Panc1 (cell line): ENCODE data around the gene PTTG1. TPM values are rescaled to one million over a fixed set of nuclear protein-coding genes. Genes with fewer than 3 reads are reported as not detected.

Source experiments
- ATAC-seq: fragments of 200-7000 bp; cut with Tn5 transposase; 2 replicates; pipeline ENCODE4 v1.9.1; 2020; ENCODE audit warnings: mild to moderate bottlenecking, moderate library complexity
- BruUV-seq: library from RNA; stranded (reverse); fragments of 400-500 nt; replicated peaks from 2 replicates; lab custom pipeline; 2021; lab: Mats Ljungman, UMichigan
- CTCF ChIA-PET: fragments of 300-600 bp; sonication (Branson Sonifier 250); formaldehyde crosslinking; loops from one replicate; lab custom pipeline; 2022; ENCODE audit warnings: antibody characterized with exemption; lab: Charles Lee
- POLR2A ChIA-PET: fragments of 300-600 bp; sonication (Branson Sonifier 250); formaldehyde crosslinking; loops from one replicate; lab custom pipeline; 2022; ENCODE audit warnings: antibody characterized with exemption; lab: Charles Lee
- DNase-seq: peaks from one replicate; pipeline ENCODE4 v3.0.0-alpha.2; 2010; ENCODE audit warnings: low read depth, low spot score
- H3K27ac ChIP-seq: 2 replicates; pipeline ENCODE4 v1.5.1; 2011; ENCODE audit warnings: mild to moderate bottlenecking, low read length, inconsistent platforms
- H3K27me3 ChIP-seq: fragments of 200-500 bp; sonication (Bioruptor generic); 2 replicates; pipeline ENCODE4 v1.6.0; 2014; ENCODE audit warnings: low read length, inconsistent platforms; ENCODE audit not compliant: control insufficient read depth, insufficient read depth
- H3K36me3 ChIP-seq: fragments of 200-500 bp; sonication (Bioruptor generic); 2 replicates; pipeline ENCODE4 v1.5.1; 2014; ENCODE audit warnings: inconsistent platforms, mild to moderate bottlenecking, low read length, moderate library complexity; ENCODE audit not compliant: control insufficient read depth, insufficient read depth
- H3K4me1 ChIP-seq: 2 replicates; pipeline ENCODE4 v1.5.1; 2011; ENCODE audit warnings: inconsistent platforms, mild to moderate bottlenecking, low read length, moderate library complexity; ENCODE audit not compliant: control insufficient read depth, insufficient read depth
- H3K4me3 ChIP-seq, 2 experiments: 2 replicates each; pipeline ENCODE4 v1.5.1; 2011 to 2012; ENCODE audit warnings: low read depth in 2 of 2, low read length in 2 of 2, mild to moderate bottlenecking in 2 of 2, inconsistent platforms in 1 of 2, moderate library complexity in 1 of 2
- H3K9me3 ChIP-seq: fragments of 200-500 bp; sonication (Bioruptor generic); 2 replicates; pipeline ENCODE4 v1.5.1; 2014; ENCODE audit warnings: low read depth, mild to moderate bottlenecking, inconsistent platforms, low read length, moderate library complexity; ENCODE audit not compliant: control insufficient read depth, insufficient read depth
- CTCF ChIP-seq: fragments of 450-650 bp; IDR thresholded peaks from 2 replicates; pipeline ENCODE4 v1.5.1; 2017; ENCODE audit warnings: mild to moderate bottlenecking
- POLR2AphosphoS5 ChIP-seq: IDR thresholded peaks from 2 replicates; pipeline ENCODE4 v1.6.1; 2012; ENCODE audit warnings: mild to moderate bottlenecking, low read depth, low read length, moderate library complexity
- SIN3A ChIP-seq: IDR thresholded peaks from 2 replicates; pipeline ENCODE4 v1.6.1; 2012; ENCODE audit warnings: low read depth, mild to moderate bottlenecking, low read length, moderate library complexity, borderline replicate concordance; ENCODE audit not compliant: insufficient read depth
- TCF7L2 ChIP-seq: IDR thresholded peaks from 2 replicates; pipeline ENCODE4 v1.6.1; 2011; ENCODE audit warnings: mild to moderate bottlenecking, low read depth, low read length, inconsistent platforms
- in situ Hi-C: cut with HindIII; loops from 2 replicates; pipeline ENCODE4 v1.10.0; 2016; ENCODE audit warnings: low sequenced_read_pairs, low pct_unique_long_range_greater_than_20kb
- intact Hi-C: fragments of 100-400 bp; cut with micrococcal nuclease; formaldehyde crosslinking; loops from one replicate; pipeline ENCODE4 v1.10.0; 2022; ENCODE audit not compliant: unreplicated experiment
- total RNA-seq: library from RNA; stranded (reverse); gene quantifications from one replicate; pipeline ENCODE4 v1.2.1, GENCODE V29; 2021; ENCODE audit not compliant: unreplicated experiment
- TF ChIP-seq, protein P1 (sequence below), 2 experiments: IDR thresholded peaks; 2 replicates each; pipeline ENCODE4 v1.6.1; 2011 to 2012; ENCODE audit warnings: low read depth in 2 of 2, control low read depth in 1 of 2, low read length in 1 of 2, mild to moderate bottlenecking in 1 of 2, moderate library complexity in 1 of 2; ENCODE audit not compliant: insufficient read depth in 1 of 2

PTTG1 gene
- total RNA-seq, 1 experiment from 2014 or later: 171 TPM

GRCh38 chr5:160434022-160434531 lies 12.4 kb downstream of the PTTG1 start:
- DNase-seq (no peak), ATAC-seq (no peak)
- intact Hi-C loops (no loop called here), in situ Hi-C loops (no loop called here)
- BruUV-seq: no TSS peak
- no peaks in the 10 kb centered on the region for H3K9me3 ChIP-seq
- TF ChIP-seq POLR2AphosphoS5 (no peak), SIN3A (no peak), TCF7L2 (no peak), CTCF (no peak)
- TF ChIP-seq, protein P1, sequence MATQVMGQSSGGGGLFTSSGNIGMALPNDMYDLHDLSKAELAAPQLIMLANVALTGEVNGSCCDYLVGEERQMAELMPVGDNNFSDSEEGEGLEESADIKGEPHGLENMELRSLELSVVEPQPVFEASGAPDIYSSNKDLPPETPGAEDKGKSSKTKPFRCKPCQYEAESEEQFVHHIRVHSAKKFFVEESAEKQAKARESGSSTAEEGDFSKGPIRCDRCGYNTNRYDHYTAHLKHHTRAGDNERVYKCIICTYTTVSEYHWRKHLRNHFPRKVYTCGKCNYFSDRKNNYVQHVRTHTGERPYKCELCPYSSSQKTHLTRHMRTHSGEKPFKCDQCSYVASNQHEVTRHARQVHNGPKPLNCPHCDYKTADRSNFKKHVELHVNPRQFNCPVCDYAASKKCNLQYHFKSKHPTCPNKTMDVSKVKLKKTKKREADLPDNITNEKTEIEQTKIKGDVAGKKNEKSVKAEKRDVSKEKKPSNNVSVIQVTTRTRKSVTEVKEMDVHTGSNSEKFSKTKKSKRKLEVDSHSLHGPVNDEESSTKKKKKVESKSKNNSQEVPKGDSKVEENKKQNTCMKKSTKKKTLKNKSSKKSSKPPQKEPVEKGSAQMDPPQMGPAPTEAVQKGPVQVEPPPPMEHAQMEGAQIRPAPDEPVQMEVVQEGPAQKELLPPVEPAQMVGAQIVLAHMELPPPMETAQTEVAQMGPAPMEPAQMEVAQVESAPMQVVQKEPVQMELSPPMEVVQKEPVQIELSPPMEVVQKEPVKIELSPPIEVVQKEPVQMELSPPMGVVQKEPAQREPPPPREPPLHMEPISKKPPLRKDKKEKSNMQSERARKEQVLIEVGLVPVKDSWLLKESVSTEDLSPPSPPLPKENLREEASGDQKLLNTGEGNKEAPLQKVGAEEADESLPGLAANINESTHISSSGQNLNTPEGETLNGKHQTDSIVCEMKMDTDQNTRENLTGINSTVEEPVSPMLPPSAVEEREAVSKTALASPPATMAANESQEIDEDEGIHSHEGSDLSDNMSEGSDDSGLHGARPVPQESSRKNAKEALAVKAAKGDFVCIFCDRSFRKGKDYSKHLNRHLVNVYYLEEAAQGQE (IDR thresholded peaks at IDR 0.05; ENCODE audit: insufficient read depth in 1 of 2, low read depth in 2 of 2, low read length in 1 of 2): no peak
- ChIA-PET POLR2A (no interaction called here), CTCF (no interaction called here)
- no peaks in the 10 kb centered on the region for H3K27me3 ChIP-seq
- peaks cover 6% of the 10 kb centered on the region; the same call in 1 of the 2 replicates for H3K4me1 ChIP-seq
- H3K4me3 ChIP-seq: no peak overlapping the region
- 0 out of 2 replicates have a peak, but pooled peaks cover 3% of the 10 kb centered on the region for H3K36me3 ChIP-seq
- no peak overlapping the region for H3K27ac ChIP-seq

GRCh38 chr5:160435532-160435931 lies 13.9 kb downstream of the PTTG1 start:
- intact Hi-C loops (loop anchor here (5.0 kb wide), 2 partner anchors 72 to 352 kb away; no protein-coding TSS in a partner anchor), in situ Hi-C loops (no loop called here)
- H3K27ac ChIP-seq: no peak overlapping the region
- no peaks in the 10 kb centered on the region for H3K36me3 ChIP-seq
- ATAC-seq: no peak
- no peaks in the 10 kb centered on the region for H3K27me3 ChIP-seq
- no peak for DNase-seq
- ChIA-PET POLR2A (no interaction called here), CTCF (no interaction called here)
- TF ChIP-seq, protein P1 (IDR thresholded peaks at IDR 0.05; ENCODE audit: insufficient read depth in 1 of 2, low read depth in 2 of 2, low read length in 1 of 2): no peak
- TF ChIP-seq SIN3A (no peak), TCF7L2 (no peak), POLR2AphosphoS5 (no peak), CTCF (no peak)
- no TSS peak for BruUV-seq
- no peak overlapping the region for H3K4me3 ChIP-seq
- peaks cover 6% of the 10 kb centered on the region; the same call in 1 of the 2 replicates for H3K4me1 ChIP-seq
- H3K9me3 ChIP-seq: no peaks in the 10 kb centered on the region
